NB4 (cell line): Measurements from ENCODE around the gene NT5DC1.
A peak's percentile ranks its signal among the peaks of the same experiment; 100 is the strongest.

Source experiments
- DNase-seq: peaks from one replicate; pipeline ENCODE4 v3.0.0; 2010; ENCODE audit warnings: low read depth
- H3K4me3 ChIP-seq: one replicate; pipeline ENCODE4 v1.5.1; 2011; ENCODE audit warnings: mild to moderate bottlenecking, low read depth, low read length, moderate library complexity
- CTCF ChIP-seq: IDR thresholded peaks from one replicate; pipeline ENCODE4 v1.5.1; 2012; ENCODE audit warnings: low read depth, low read length
- MAX ChIP-seq: IDR thresholded peaks from 2 replicates; pipeline ENCODE4 v1.6.1; 2011; ENCODE audit warnings: low read depth, low read length
- MYC ChIP-seq: IDR thresholded peaks from 2 replicates; pipeline ENCODE4 v1.6.1; 2011; ENCODE audit warnings: low read depth, low read length
- POLR2A ChIP-seq: IDR thresholded peaks from 2 replicates; pipeline ENCODE4 v1.6.1; 2011; ENCODE audit warnings: mild to moderate bottlenecking; ENCODE audit not compliant: insufficient read length; ENCODE audit errors: extremely low read depth

The NT5DC1 gene

DNA sequence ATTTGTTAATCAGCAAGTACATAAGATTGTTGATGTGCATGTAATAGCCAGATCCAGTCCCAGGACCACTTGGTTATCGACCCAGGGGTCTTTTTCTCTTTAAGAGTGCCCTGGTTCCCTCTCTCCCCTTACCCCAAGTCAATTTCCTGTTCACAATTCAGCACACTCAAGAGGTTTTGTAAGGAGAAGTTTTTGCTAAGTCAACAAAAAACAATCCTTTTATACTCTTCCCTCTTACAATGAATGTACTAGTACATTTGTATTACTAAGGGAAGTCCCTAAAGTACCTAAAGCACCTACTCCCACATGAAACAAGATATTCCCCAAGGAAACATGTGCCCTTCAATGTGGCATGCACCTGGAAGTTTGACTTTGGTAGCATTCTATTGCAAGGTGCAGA is 1.6 kb upstream of the NT5DC1 start:
- TF ChIP-seq MAX (no peak), CTCF (no peak), POLR2A (no peak), MYC (no peak)
- DNase-seq: no peak
- H3K4me3 ChIP-seq: no peak overlapping the region

- TF ChIP-seq POLR2A (no peak), MYC (no peak), MAX (no peak), CTCF (no peak)
- H3K4me3 ChIP-seq: peak overlapping the region; percentile 68
- no peak for DNase-seq
Measured at GRCh38 chr6:116101302-116101718, 657 bp downstream of the NT5DC1 start.

DNA sequence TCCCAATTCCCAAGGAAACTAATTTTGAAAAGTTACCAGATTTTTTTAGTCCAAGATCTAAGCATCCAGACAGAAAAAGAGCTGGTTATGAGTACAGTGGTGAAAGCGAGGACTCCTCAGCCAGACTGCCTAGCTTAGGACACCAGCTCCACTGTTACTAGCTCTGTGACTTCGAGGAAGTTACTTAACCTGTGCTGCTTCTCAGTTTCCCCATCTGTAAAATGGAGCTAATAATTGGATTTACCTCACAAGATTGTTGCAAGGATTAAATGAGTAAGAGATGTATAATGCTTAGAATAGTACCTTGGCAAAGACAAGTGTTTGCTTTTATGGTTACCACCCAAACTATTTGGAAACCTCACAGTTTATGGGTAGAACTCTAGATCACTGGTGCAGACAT is 1.1 kb downstream of the NT5DC1 start:
- TF ChIP-seq POLR2A: no peak
- no peak for TF ChIP-seq MAX
- no peak for TF ChIP-seq CTCF
- no peak for TF ChIP-seq MYC
- peak overlapping the region; percentile 68 for H3K4me3 ChIP-seq
- peak; percentile 19 for DNase-seq

DNA sequence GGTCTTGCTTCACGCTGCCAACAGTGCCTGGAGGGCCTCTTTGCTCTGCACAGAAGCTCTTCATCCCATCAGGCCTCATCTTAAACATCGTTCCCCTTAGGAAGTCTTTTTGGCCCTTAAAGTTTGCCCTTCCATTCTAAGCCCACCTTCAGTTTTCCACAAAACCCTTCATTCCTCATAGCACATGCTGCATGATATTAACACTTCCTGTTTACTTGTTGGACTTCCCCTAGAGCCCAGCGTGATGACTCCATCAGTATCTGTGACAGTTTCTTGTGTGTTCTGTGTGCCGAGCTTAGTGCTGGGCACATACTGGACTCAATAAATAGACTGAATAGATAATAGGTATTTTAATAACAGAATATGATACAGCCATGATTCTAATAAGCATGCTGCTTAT is 2.2 kb downstream of the NT5DC1 start:
- DNase-seq: peak; percentile 26
- TF ChIP-seq POLR2A: no peak
- no peak for TF ChIP-seq MAX
- TF ChIP-seq CTCF: no peak
- no peak for TF ChIP-seq MYC
- H3K4me3 ChIP-seq: no peak overlapping the region

DNA sequence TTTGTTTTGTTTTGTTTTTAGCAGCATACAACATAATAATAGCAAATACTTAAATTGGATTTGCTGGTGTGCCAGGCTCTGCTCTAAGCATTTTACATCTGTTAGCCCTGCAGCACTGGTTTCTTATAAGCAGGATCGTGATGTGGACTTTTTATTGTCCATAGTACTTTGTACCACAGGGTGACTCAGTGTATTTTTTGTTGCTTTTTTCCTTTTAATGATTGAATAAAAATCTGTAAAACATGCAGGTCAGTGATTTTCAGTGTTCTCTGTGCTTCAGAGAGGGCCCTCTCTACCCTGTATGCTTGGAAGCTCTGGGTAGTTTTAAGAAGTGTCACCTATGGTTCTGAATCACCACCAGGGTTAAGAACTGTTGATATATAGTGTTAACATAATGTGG is 4.0 kb downstream of the NT5DC1 start:
- no peak overlapping the region for H3K4me3 ChIP-seq
- TF ChIP-seq CTCF: no peak
- TF ChIP-seq MYC: no peak
- TF ChIP-seq POLR2A: no peak
- TF ChIP-seq MAX: no peak
- no peak for DNase-seq

GRCh38 chr6:116105247-116105646 is 4.6 kb downstream of the NT5DC1 start:
- H3K4me3 ChIP-seq: no peak overlapping the region
- no peak for TF ChIP-seq MYC
- no peak for TF ChIP-seq MAX
- TF ChIP-seq POLR2A: no peak
- no peak for TF ChIP-seq CTCF
- DNase-seq: no peak
